PFSK-1 (cell line): ENCODE measurements around the gene ARHGAP4.

Experiments used
- FOXP2 ChIP-seq: optimal IDR thresholded peaks from 2 replicates; pipeline ENCODE3; 2011; ENCODE audit warnings: borderline replicate concordance, control low read depth, inconsistent platforms; ENCODE audit not compliant: insufficient read depth; ENCODE audit errors: extremely low read length, extremely low read depth
- POLR2AphosphoS5 ChIP-seq: IDR thresholded peaks from 2 replicates; pipeline ENCODE4 v1.6.1; 2012; ENCODE audit warnings: low read depth, mild to moderate bottlenecking, control low read depth, low read length, moderate library complexity
- REST ChIP-seq, 2 experiments: IDR thresholded peaks; 2 replicates each; pipeline versions ENCODE4 v1.6.1 to v1.8.0; 2011 to 2012; ENCODE audit warnings: low read depth in 2 of 2, low read length in 2 of 2, control low read depth in 1 of 2, inconsistent platforms in 1 of 2, mild to moderate bottlenecking in 1 of 2, moderate library complexity in 1 of 2; ENCODE audit not compliant: insufficient read depth in 1 of 2
- SIN3A ChIP-seq: IDR thresholded peaks from 2 replicates; pipeline ENCODE4 v1.6.1; 2012; ENCODE audit warnings: mild to moderate bottlenecking, low read length, moderate library complexity, borderline replicate concordance; ENCODE audit not compliant: insufficient read depth
- TAF1 ChIP-seq: IDR thresholded peaks from 2 replicates; pipeline ENCODE4 v1.6.1; 2012; ENCODE audit warnings: low read length, control low read depth, borderline replicate concordance; ENCODE audit not compliant: insufficient read depth

The ARHGAP4 gene

GRCh38 chrX:153925387-153925738 is 701 bp downstream of the ARHGAP4 start:
- no peak for TF ChIP-seq SIN3A
- no peak for TF ChIP-seq REST (IDR thresholded peaks at IDR 0.05; ENCODE audit: insufficient read depth in 1 of 2, low read depth in 2 of 2, low read length in 2 of 2)
- TF ChIP-seq POLR2AphosphoS5: no peak
- no peak for TF ChIP-seq FOXP2
- TF ChIP-seq TAF1: no peak

GRCh38 chrX:153924149-153924861 is 1.8 kb downstream of the ARHGAP4 start:
- TF ChIP-seq SIN3A: no peak
- TF ChIP-seq TAF1: no peak
- TF ChIP-seq REST (IDR thresholded peaks at IDR 0.05; ENCODE audit: insufficient read depth in 1 of 2, low read depth in 2 of 2, low read length in 2 of 2): no peak
- TF ChIP-seq FOXP2: no peak
- no peak for TF ChIP-seq POLR2AphosphoS5

GRCh38 chrX:153922932-153923857 is 2.9 kb downstream of the ARHGAP4 start:
- TF ChIP-seq POLR2AphosphoS5 (no peak), FOXP2 (no peak), REST (IDR thresholded peaks at IDR 0.05; ENCODE audit: insufficient read depth in 1 of 2, low read depth in 2 of 2, low read length in 2 of 2) (no peak), SIN3A (no peak), TAF1 (no peak)

- TF ChIP-seq SIN3A (no peak), TAF1 (no peak), FOXP2 (no peak), POLR2AphosphoS5 (no peak), REST (IDR thresholded peaks at IDR 0.05; ENCODE audit: insufficient read depth in 1 of 2, low read depth in 2 of 2, low read length in 2 of 2) (no peak)
These were observed 4.3 kb downstream of the ARHGAP4 start for GRCh38 chrX:153921511-153922446.
